Measurements from ENCODE around the gene SF3B3. TPM values are rescaled to one million over a fixed set of nuclear protein-coding genes. Genes with fewer than 3 reads are reported as not detected.

SF3B3 gene
- total and polyA plus RNA-seq, 2 of the 13 experiments (the other 11 are each of a cell fraction or from before 2014, with no cell fraction given): 157 to 500 TPM

- TF ChIP-seq AKNA (CRISPR knock-in tag; IDR thresholded peaks at IDR 0.05; ENCODE audit: borderline replicate concordance) (no peak), REST (IDR thresholded peaks at IDR 0.05; ENCODE audit: borderline replicate concordance in 1 of 2, low read depth in 1 of 2, low read length in 2 of 2) (no peak), JUN (CRISPR knock-in tag; IDR thresholded peaks at IDR 0.05) (no peak), ZKSCAN1 (IDR thresholded peaks at IDR 0.05; ENCODE audit: low read length) (no peak), SIX4 (CRISPR knock-in tag; IDR thresholded peaks at IDR 0.05) (no peak), ZC3H13 (CRISPR knock-in tag; IDR thresholded peaks at IDR 0.05) (no peak), MBNL3 (CRISPR knock-in tag; conservative IDR thresholded peaks at IDR 0.05) (no peak), ISL2 (CRISPR knock-in tag; IDR thresholded peaks at IDR 0.05) (no peak), ZNF549 (CRISPR knock-in tag; IDR thresholded peaks at IDR 0.05) (no peak), NFYB (CRISPR knock-in tag; IDR thresholded peaks at IDR 0.05) (no peak), KLF16 (CRISPR knock-in tag; IDR thresholded peaks at IDR 0.05) (0 out of 4 replicates have a peak, but pooled peaks of 1 of the 2 experiments have one; percentile 2), ZBTB43 (CRISPR knock-in tag; conservative IDR thresholded peaks at IDR 0.05) (no peak)
Measured at GRCh38 chr16:70590722-70591415, 67.3 kb downstream of the SF3B3 start (continued).
